Psoas muscle (tissue), 8 donors: ENCODE measurements around the gene PREX1. TPM values are rescaled to one million over a fixed set of nuclear protein-coding genes. Genes with fewer than 3 reads are reported as not detected.

Experiments used
- ATAC-seq, 4 donors: fragments of 200-7000 bp; cut with Tn5 transposase; one replicate each; pipeline ENCODE4 v1.9.1; 2020; ENCODE audit warnings: moderate library complexity in 3 of 4, mild to moderate bottlenecking in 2 of 4
- DNase-seq, 2 donors: peaks; one replicate each; pipeline ENCODE4 v3.0.0-alpha.2; 2020
- H3K27ac ChIP-seq: fragments of 200-600 bp; one replicate; pipeline ENCODE4 v1.8.0; 2022
- H3K27me3 ChIP-seq, 3 donors: fragments of 200-600 bp in 1 of 3; one replicate each; pipeline versions ENCODE4 v1.6.1 to v1.8.0; 2013 to 2022; ENCODE audit warnings: low read length in 2 of 3, mild to moderate bottlenecking in 2 of 3, moderate library complexity in 1 of 3; ENCODE audit not compliant: insufficient read depth in 3 of 3
- H3K36me3 ChIP-seq, 2 donors: fragments of 200-600 bp in 1 of 2; one replicate each; pipeline versions ENCODE4 v1.6.1 to v1.8.0; 2013 to 2022; ENCODE audit warnings: low read depth in 1 of 2, mild to moderate bottlenecking in 1 of 2, moderate library complexity in 1 of 2; ENCODE audit not compliant: insufficient read depth in 1 of 2
- H3K4me1 ChIP-seq: fragments of 200-600 bp; one replicate; pipeline ENCODE4 v1.8.0; 2022
- H3K4me3 ChIP-seq: fragments of 200-600 bp; one replicate; pipeline ENCODE4 v1.8.0; 2022; ENCODE audit warnings: mild to moderate bottlenecking
- H3K9me3 ChIP-seq: fragments of 200-600 bp; one replicate; pipeline ENCODE4 v1.8.0; 2022
- CTCF ChIP-seq: fragments of 200-600 bp; IDR thresholded peaks from one replicate; pipeline ENCODE4 v1.8.0; 2022; ENCODE audit warnings: antibody characterized with exemption
- WGBS, 3 donors: extraction: QIAGEN DNeasy Blood & Tissue Kit; methylation state at CpG; one replicate each; pipeline versions ENCODE4 v1.1.6 to v1.1.7; 2013; 5-methylcytosine and 5-hydroxymethylcytosine counted together
- intact Hi-C, 2 donors: fragments of 100-400 bp; cut with DNase I; formaldehyde crosslinking; loops; one replicate each; pipeline versions ENCODE4 v1.11.0 to v1.14.2; 2022
- polyA plus RNA-seq, 3 donors: library from polyadenylated mRNA; stranded (reverse); fragments of 200-250 nt; gene quantifications; one replicate each; pipeline ENCODE4 v1.2.3, GENCODE V29; 2013
- total RNA-seq, 4 donors: library from RNA; stranded (reverse); fragmentation: NEBNext Ultra II Directional in 2 of 4; extraction: Animal tissue kit (Norgen Biotek cat#: 25700) in 2 of 4; gene quantifications; one replicate each; pipeline versions ENCODE4 v1.2.1 to v1.2.4, GENCODE V29; 2021 to 2023
- donor health status: healthy with polysubstance abuse.
- donor health status: DM: no; HTN: no; CAD: no; lungs with moderate emphysema.
- donor health status: Bipolar disorder and iron deficiency.
- donor health status: healthy.
- donor health status: DM: yes; HTN: yes; CAD: no.
- donor health status: DM: no; HTN: no; CAD: no.
- donor health status: DM: no; HTN: no; CAD: no.
- donor health status: DM: yes; HTN: yes; CAD: no.

Gene PREX1
- total and polyA plus RNA-seq, 7 donors = 2.5 to 8.3 (median 5.3) TPM

DNA sequence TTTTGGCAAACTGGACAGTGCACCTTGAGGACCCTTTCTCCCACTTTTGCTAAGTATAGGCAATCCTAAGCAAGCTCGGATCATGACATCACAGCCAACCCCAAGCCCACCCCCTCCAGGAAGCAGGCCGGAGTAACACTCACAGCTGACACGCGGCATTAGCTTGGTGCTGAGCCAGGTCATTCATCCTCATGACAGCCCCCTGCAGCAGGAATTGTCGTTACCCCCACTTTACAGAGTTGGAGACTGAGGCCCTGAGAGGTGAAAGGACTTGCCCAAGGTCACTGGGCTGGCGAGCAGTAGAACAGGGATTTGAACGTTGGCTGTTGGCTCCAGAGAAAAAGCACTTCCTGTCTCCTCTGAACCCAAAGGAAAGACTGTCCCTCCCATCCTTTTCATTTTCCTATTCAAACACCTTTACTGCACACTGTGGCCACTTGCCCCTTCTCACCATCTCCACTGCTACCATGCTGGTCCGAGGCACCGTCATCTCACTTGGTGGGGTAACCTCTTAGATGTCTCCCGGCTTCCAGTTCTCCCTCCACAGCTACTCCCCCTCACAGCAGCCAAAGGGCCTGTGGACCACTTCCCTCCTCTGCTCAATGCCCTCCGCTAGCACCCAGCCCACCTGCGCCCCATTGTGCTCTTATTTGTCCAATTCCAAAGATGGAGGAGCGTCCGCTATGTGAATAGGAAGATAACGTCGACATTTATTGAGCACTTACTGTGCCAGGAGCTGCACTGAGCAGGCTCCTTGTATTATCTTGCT is 84.7 kb downstream of the PREX1 start:
- peaks cover 0 to 1% (median 0%) of the 10 kb centered on the region in 3 donors for H3K27me3 ChIP-seq
- 89 to 92% (median 92%) methylated on average over 16 of the region's 16 CpGs for WGBS, 3 donors
- intact Hi-C loops = no loop called here
- no peaks in the 10 kb centered on the region for H3K9me3 ChIP-seq
- ATAC-seq (no peak), DNase-seq (no peak)
- no peak for TF ChIP-seq CTCF
- peaks cover 0 to 6% of the 10 kb centered on the region in 2 donors for H3K36me3 ChIP-seq
- peaks cover 6% of the 10 kb centered on the region for H3K4me1 ChIP-seq
- no peak overlapping the region for H3K27ac ChIP-seq
- no peak overlapping the region for H3K4me3 ChIP-seq

DNA sequence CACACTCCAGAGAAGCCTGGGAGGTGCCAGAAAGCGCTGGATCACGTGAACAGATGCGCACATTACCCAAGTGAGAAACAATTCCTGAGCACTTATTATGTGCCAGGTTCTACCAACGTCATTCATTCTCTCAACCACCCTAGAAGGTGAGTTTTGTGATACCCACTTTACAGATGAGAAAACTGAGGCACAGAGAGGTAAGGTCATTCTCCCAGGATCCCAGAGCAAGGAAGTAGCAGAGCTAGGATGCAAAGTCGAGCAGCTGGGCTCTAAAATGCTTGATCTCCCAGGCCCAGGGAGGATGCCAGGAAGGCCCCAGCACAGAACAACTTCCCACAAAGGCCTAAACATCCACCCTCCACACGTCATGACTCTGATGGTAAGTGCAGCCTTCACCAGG is 85.6 kb downstream of the PREX1 start:
- intact Hi-C loops = no loop called here
- H3K27ac ChIP-seq = no peak overlapping the region
- DNase-seq (no peak), ATAC-seq (no peak)
- 87 to 88% (median 88%) methylated on average over 6 of the region's 6 CpGs for WGBS, 3 donors
- H3K4me3 ChIP-seq = no peak overlapping the region
- no peak for TF ChIP-seq CTCF
- no peaks in the 10 kb centered on the region for H3K9me3 ChIP-seq
- H3K27me3 ChIP-seq = peaks cover 0 to 1% (median 0%) of the 10 kb centered on the region in 3 donors
- H3K4me1 ChIP-seq = peaks cover 8% of the 10 kb centered on the region
- H3K36me3 ChIP-seq = peaks cover 0 to 6% of the 10 kb centered on the region in 2 donors

DNA sequence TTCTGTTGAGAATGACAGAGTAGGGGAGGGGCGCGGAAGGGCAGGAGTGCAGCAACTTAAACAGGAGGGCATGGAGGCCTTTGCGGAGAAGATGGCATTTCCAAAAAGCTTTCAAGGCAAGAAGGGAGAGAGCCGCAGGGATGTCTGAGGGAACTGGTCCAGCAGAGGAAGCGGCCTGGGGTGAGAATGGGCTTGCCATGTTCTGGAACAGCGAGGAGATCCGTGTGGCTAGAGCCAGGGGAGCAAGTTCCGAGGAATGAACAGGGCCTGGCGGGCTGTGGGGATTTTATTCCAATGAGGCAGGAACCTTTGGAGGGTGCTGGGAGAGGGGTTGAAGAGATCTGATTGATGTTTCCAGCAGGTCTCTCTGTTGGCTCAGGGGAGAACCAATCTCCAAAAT is 86.1 kb downstream of the PREX1 start:
- Histone ChIP-seq H3K27ac (no peak overlapping the region), H3K36me3 (peaks cover 0 to 6% of the 10 kb centered on the region in 2 donors), H3K27me3 (peaks cover 0 to 1% (median 0%) of the 10 kb centered on the region in 3 donors), H3K9me3 (no peaks in the 10 kb centered on the region), H3K4me1 (peaks cover 8% of the 10 kb centered on the region), H3K4me3 (no peak overlapping the region)
- intact Hi-C loops = no loop called here
- no peak for TF ChIP-seq CTCF
- WGBS, 3 donors = 93 to 96% (median 94%) methylated on average over 9 of the region's 9 CpGs
- DNase-seq (no peak), ATAC-seq (no peak)

GRCh38 chr20:48740712-48741111 is 87.1 kb downstream of the PREX1 start:
- Histone ChIP-seq H3K36me3 (peaks cover 0 to 6% of the 10 kb centered on the region in 2 donors), H3K27me3 (peaks cover 0 to 1% (median 0%) of the 10 kb centered on the region in 3 donors), H3K9me3 (no peaks in the 10 kb centered on the region), H3K4me3 (no peak overlapping the region), H3K4me1 (peaks cover 8% of the 10 kb centered on the region), H3K27ac (no peak overlapping the region)
- ATAC-seq (no peak), DNase-seq (no peak)
- WGBS, 3 donors = 89 to 90% (median 90%) methylated on average over 6 of the region's 6 CpGs
- no peak for TF ChIP-seq CTCF
- intact Hi-C loops = no loop called here

DNA sequence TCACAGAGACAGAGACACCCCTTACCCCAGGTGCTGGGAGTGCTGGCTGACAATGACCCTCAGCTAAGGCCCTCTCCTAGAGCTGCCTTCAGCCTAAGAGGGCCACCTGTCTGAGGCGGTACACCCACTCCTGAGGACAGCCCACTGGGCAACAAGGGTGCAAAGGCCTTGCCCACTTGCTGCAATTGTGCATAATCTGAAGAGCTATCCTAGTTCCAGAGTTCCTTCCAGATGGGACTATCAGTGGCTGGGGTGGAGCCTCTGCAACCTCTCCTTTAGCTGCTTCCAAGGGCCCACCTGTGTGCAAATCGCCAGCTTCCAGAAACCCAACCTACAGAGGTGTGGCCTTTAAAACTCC is 87.5 kb downstream of the PREX1 start:
- 87 to 98% (median 90%) methylated on average over 2 of the region's 2 CpGs for WGBS, 3 donors
- Histone ChIP-seq H3K27ac (no peak overlapping the region), H3K4me1 (peaks cover 8% of the 10 kb centered on the region), H3K4me3 (no peak overlapping the region), H3K36me3 (peaks cover 0 to 6% of the 10 kb centered on the region in 2 donors), H3K9me3 (no peaks in the 10 kb centered on the region), H3K27me3 (peaks cover 0 to 1% (median 0%) of the 10 kb centered on the region in 3 donors)
- no peak for TF ChIP-seq CTCF
- DNase-seq = no peak
- ATAC-seq = no peak
- intact Hi-C loops = no loop called here
